ENCODE data around the gene ZSCAN4.

The ZSCAN4 gene, protein sequence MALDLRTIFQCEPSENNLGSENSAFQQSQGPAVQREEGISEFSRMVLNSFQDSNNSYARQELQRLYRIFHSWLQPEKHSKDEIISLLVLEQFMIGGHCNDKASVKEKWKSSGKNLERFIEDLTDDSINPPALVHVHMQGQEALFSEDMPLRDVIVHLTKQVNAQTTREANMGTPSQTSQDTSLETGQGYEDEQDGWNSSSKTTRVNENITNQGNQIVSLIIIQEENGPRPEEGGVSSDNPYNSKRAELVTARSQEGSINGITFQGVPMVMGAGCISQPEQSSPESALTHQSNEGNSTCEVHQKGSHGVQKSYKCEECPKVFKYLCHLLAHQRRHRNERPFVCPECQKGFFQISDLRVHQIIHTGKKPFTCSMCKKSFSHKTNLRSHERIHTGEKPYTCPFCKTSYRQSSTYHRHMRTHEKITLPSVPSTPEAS

DNA sequence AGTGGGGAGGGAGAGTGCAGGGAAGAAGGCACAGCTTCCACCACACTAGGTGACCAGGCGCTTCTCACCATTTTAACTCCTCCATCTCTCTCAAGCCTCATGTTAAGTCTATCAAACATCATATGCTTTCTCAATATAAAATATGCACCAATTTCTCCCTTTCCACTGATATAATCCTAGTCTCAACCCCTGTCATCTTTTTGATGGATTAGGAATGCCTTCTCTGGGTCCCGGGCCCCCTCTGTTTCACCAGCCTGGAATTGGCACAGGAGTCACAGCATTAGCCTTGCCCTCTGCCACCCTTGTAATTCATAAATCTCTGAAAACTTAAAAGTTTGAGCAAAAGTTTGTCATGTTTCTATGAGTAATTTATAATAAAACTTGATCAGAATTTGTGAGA, at the start of gene ZSCAN4:
Gene ZSCAN4, plus strand, starts transcription at position 301 of the 400 bp plus-strand sequence. CDS start 7,211 bp downstream, outside the sequence.
- DNase-seq, result no peak

DNA sequence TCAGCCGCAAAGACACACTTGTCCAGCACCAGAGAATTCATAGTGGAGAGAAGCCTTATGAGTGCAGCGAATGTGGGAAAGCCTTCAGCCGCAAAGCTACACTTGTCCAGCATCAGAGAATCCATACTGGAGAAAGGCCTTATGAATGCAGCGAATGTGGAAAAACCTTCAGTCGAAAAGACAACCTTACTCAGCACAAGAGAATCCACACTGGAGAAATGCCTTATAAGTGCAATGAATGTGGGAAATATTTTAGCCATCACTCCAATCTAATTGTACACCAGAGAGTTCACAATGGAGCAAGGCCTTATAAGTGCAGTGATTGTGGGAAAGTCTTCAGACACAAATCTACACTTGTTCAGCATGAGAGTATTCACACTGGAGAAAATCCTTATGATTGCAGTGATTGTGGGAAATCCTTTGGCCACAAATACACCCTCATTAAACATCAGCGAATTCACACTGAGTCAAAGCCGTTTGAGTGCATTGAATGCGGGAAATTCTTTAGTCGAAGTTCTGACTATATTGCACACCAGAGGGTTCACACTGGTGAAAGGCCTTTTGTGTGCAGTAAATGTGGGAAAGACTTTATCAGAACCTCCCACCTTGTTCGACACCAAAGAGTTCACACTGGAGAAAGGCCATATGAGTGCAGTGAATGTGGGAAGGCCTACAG, 47.9 kb upstream of the ZSCAN4 start:
- peak; percentile 29 for DNase-seq

DNA sequence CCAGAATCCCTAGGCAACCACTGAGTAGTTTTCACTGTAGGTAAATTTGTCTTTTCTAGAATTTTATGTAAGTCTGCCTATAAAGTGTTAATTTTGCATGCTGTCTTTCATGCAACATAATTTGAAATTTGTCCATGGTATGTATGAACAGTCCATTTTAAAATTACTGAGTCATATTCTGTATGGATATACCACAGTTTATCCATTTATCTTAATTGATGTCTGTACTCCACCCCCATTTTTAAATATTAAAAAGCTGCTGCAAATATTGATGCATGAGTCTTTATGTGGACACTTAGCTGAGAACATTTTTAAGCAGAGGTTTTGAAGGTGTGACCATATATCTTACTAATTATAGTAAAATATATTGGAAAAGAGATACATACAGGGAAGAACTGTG, 45.6 kb upstream of the ZSCAN4 start:
- DNase-seq, result no peak

DNA sequence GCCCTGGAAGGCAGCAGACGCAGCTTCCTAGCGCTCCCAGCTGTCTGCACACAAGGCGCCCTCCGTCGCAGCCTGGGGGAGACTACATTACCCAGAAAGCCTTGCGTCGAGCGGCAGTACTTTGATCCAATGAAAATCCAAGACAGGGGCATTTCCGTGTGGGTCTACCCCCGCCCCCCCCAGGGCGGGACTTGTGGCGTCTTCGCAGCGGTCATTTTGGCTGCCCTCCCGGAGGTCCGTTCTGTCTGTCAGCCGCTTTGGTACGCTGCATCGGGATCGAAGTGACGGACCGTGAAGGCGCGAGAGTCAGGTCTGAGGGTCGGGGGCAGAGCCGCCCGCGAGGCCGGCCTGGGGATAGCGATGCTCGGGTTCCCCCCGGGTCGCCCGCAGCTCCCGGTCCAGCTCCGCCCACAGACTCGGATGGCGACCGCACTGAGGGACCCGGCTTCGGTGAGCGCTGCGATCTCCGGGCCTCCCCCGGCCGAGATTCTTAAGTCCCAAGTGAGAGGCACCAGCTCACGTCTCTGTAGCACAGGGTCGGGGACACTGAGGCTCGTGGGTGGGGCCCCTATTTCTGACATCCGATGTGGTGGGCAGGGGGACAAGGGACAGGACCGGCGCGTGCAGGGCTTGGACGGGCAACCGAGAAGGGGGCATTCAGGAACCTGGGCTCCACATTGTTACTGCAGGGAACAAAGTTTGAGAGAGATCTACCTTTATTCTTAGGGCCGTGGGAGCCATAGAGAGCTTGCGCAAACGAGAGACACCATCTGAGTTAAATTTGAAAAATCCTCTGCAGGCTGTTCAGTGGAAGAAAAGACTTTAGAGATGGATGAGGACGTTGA, 35.5 kb upstream of the ZSCAN4 start, which contains the start of gene ZNF211:
Gene ZNF211, plus strand, starts transcription at position 182 of the 845 bp plus-strand sequence. Its CDS starts 179 bp downstream, at position 361.
- DNase-seq, result peak; percentile 96

DNA sequence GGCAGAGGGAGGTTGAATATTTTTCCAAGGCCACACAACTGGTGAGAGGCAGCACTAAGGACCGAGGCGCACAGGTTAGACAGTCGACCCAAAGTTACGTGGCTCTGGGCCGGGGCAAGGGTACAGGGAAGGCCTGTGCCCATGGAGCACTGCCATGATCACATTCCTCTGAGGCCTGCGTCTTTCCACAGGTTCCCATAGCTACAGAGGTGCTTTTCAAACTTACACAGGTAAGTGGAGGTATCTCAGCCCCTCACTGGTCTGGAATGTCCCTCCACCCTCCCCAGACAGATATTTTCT, 35.0 kb upstream of the ZSCAN4 start:
- no peak for DNase-seq

DNA sequence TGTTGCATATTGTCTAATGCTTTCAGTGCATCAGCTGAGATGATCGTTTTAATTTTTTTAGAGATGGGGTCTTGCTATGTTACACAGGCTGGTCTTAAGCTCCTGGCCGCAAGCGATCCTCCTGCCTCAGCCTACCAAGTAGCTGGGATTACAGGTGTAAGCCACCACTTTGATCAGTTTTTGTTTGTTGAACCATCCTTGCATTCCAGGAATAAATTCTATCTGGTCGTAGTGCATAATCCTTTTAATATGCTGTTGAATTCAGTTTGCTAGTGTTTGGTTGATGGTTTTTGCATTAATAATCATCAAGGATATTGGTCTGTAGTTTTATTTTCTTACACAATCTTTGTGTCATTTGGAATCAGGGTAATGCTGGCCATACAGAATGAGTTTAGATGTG, 31.4 kb upstream of the ZSCAN4 start:
- no peak for DNase-seq

DNA sequence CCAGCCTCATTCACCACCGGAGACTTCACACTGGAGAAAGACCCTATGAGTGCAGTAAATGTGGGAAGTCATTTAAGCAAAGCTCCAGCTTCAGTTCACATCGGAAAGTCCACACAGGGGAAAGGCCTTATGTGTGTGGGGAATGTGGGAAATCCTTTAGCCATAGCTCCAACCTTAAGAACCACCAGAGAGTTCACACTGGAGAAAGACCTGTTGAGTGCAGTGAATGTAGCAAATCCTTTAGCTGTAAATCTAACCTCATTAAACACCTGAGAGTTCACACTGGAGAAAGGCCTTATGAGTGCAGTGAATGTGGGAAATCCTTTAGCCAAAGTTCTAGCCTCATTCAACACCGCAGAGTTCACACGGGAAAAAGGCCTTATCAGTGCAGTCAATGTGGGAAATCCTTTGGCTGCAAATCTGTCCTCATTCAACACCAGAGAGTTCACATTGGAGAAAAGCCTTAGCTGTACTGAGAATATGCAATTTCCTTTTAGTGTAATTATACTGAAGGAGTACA, 27.0 kb upstream of the ZSCAN4 start:
- DNase-seq, result no peak

DNA sequence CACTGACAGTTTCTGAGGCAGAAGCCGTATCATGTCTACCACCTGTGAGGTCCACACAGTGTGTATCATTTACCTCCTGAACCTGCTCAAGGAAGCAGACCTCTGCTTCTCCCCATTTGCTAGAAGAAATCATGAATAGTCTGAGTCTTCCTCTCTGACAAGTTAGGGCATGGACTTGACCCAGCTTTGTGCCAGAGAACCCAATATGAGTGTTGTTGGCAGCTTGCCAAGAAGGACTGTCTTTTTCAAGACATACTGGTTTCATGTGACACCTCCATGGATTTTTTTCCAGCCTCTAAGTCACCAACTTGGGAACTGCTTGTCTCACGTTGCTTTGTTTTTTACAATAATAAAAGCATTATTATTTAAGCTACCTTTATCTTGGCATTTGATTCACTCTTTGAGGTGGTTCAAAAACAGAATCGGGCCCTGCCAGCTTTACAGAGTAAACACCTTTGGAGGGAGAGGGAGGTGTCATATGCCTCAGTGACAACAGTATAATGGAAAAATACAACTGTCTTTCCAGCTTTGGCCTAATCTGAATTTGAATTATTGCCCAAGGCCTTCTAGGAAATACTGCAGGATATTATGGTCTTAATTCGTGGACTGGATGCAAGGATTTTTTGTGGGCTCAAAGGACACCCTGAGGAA, 26.2 kb upstream of the ZSCAN4 start:
- DNase-seq, result peak; percentile 5

DNA sequence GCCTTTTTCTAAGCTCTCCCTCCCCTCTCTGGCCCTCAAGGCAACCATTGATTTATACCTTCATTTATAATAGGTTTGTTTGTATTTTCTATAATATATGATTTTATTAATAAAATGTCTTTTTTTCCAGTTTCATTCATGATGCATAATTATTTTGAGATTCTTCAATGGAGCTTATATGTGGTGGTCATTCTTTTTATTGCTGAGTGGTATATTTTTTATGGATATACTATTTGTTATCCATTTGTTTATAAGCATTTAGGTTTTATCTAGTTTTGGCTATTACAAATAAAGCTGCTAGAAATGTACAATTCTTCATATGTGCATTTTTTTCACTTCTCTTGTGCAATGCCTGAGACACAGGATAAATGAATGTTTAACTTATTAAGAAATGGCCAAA, 25.0 kb upstream of the ZSCAN4 start:
- no peak for DNase-seq

DNA sequence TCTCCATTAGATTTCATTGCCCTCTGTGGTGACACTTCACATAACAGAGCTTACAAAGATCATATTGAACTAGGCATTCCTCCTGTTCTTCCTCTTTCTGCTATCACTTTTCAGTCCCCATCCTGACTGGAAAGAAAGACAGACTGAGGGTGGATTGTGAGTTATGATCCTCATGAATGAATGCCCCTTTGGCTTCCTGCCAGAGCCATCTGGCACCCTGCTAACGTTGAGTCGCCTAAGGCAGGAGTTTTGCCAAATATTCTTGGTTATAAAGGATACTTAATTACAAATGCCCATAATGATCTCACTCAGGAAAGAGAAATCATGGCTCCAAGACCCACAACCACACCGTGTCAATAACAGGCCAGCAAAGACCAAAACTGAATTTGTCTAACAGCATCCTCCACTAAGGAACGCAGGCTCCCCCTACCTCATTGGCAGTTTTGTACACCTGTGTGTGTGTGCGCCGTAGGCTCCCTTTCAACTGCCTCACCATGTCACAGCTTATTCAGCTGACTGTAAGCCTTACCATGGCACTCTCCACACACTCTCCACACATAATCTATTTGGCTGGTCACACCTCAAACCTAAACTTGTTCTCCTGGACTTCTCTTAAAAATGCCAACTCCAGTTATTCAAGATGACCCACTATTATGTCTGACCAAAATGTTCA, 20.3 kb upstream of the ZSCAN4 start:
- DNase-seq, result no peak

DNA sequence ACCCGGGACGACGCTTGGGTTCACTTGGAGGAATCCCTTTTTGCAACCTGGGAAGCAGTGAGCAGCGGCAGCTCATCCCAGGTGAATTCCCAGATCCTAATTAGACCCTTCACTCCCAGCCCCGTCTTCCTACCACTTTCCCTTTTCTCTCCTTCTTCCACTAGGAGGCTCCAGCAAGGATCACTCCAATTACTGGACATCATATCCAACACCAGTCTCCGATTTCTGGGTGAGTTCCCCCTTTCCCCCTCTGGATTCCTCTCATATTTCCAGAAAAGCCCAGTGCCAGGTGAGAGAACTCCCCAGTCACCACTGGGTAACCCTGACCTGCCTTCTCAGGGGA, 17.1 kb upstream of the ZSCAN4 start:
- DNase-seq, result no peak

DNA sequence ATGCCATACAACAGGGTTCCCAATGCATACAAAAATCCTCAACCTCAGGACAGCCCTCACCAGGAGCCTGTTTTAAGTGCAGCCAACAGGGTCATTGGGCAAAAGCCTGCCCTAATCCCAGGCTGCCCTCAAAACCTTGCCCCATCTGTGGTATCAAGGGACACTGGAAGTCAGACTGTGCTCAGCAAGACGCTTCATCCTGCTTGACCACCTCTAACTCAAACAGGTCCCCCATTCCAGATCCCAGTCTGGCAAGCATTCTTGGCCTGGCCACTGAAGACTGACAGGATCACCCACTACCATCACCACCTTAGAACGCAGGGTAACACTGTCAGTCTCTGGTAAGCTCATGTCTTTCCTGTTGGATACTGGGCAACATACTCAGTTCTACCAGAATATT, 15.0 kb upstream of the ZSCAN4 start:
- no peak for DNase-seq

DNA sequence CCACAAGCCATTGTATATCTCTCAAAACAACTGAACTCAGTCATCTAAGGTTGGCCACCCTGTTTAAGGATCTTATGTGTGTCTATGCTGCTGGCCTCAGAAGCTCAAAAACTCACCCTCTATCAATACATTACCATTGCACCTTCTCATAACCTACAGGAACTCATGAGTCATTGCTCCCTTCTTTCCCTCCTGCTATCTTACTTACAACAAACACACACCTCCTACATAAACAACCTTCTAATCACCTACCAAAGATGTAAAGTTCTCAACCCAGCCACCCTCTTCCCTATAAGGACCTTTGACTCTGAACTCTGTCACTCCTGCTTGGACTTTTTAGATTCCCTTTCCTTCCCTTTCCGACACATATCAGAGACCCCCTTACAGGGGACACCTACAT, 13.3 kb upstream of the ZSCAN4 start:
- no peak for DNase-seq

DNA sequence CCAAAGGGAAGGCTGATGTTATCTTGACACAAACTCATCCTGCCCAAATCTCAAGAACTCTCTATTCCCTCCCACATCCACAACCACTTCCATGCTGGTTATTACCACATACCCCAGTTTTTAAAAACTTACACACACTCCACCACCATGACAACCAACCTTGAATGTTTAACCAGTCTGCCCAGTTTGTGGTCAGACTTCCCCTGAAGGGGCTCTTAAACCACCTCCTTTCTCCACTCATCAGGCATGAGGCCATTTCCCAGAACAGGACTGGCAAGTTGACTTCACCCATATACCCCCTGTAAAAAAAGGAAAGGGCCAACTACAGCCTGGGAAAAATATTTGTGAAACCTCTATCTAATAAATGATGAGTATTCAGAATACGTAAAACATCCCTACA, 12.4 kb upstream of the ZSCAN4 start:
- peak; percentile 15 for DNase-seq

DNA sequence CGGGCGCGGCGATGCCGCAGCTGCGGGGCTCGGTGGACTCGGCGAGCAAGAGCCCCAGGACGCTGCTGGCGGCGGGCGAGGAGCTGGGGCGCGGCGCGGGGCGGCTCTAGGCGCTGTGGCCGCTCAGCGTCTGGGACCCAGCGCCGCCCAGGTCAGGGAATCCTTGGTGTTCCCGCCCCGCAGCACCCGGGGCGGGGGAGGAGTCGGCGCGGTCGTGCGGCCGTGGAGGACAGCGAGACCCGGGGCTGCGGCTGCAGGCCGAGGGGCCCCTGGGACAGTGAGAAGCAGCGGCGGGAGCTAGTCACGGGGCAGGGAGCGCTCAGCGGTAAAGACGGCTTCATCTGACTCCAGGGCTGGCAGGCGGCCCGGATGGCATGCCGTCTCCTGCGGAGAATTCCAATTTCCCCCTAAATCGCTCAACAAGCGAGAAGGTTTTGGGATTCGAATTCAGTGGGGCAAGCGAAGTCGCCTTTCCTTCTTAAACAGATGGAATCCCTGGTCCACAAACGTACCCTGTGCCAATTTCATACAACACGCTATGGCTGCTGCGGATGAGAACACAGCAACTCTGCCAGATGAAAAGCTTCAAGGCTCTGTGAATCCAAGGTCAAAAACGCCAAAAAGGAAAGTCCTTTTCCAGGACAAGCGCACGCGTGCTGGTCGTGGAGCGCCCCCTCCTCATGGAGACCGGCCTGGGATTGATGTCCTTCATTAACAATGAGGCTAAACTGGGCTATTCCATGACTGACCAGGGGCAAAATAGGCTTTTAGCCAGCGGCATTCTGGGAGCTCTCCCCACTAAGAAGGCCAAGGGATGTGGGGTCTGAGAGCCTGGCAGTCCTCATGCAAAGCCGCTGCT, 4.2 kb upstream of the ZSCAN4 start:
- peak; percentile 82 for DNase-seq

DNA sequence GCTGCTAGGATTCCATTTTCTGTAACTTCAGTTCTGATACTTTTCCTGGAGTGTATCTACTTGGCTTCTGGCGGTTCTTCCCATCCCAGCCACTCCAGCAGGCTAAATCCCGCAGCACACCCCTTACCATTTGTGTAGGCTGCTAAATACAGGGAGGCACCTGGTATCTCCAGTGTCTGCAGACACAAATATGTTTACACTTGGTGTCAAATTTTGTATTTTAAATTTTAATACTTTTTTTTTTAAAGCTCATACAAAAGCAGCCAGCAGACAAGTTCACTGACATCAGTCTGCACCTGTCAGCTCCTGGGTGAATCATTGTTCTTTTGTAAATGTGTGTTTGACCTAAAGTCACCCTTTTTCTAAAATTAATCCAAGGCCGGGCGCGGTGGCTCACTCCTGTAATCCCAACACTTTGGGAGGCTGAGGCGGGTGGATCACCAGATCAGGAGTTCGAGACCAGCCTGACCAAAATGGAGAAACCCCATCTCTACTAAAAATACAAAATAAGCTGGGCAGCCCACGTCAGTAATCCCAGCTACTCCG, 3.4 kb upstream of the ZSCAN4 start:
- peak; percentile 61 for DNase-seq

DNA sequence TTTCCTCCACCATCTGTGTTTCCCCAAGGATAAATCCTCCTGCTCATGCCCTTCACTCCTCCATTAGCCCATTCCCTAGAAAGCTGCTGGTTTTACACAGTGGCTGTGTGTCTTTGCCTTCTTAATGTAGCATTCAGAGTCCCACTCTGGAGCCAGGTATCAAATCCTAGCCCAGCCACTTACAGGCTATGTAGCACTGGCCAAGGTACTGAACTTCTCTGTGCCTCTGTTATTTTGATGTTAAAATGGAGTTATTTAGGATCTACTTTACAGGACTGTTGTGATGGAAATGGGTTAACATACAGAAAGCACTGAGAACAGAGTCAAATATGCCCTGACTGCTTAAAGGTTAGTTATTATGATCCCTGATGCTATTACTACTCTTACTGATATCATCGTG, 1.5 kb upstream of the ZSCAN4 start:
- DNase-seq, result no peak

DNA sequence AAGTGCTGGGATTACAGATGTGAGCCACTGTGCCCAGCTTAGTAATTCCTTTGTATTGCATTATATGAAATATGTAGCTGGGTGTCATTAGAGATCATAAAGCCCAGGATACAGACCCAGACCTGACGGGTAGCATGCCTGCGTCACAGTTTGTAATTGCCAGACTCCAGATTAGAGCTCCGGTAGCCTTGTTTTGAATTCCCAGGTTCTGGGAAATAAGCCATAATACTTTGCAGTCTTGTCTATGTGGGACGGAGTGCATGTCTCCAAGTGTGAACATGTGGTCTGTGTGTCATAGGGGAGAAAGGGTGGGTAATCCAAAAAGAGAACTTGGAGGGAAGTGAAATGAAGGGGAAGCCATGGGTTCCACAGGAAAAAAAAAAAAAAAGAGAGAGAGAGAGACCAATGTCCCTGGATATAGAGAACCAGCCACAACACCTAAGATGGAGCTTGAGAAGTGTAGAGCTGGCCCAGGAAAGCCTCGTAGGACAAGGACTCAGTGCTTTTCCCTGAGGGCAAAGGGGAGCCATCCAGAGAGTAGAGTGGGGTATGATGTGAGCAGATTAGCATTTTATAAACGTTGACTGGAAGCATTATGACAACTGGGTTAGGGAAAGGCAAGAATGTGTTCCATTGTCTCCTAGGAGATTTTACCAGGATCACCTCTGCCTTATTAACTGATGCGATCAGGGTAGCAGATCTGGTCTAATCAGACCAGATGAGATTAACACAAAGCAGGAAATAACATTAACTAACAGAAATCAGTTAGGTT, 2.6 kb downstream of the ZSCAN4 start:
- no peak for DNase-seq

DNA sequence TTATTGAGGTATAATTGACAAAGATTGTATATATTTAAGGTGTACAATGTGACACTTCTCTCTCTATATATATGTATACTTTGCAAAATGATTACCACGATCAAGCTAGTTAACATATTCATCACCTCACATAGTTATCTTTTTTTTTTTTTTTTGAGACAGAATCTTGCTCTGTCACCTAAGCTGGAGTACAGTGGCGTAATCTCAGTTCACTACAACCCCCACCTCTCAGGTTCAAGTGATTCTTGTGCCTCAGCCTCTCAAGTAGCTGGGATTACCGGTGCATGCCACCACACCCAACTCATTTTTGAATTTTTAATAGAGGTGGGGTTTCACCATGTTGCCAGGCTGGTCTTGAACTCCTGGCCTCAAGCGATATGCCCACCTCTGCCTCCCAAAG, 3.7 kb downstream of the ZSCAN4 start:
- no peak for DNase-seq

DNA sequence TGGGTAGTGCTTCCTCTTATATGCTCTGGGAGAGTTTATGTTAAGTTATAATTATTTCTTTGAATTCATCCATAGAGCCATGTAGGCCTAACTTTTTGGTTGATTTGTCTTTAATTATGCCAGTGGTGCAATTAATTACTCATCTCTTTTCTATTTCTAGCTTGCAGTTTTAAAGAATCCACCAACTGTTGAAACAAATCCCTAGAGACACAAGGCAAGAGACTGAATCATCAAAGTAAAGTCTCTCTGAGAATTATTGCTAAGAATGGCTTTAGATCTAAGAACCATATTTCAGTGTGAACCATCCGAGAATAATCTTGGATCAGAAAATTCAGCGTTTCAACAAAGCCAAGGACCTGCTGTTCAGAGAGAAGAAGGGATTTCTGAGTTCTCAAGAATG, 7.1 kb downstream of the ZSCAN4 start:
- no peak for DNase-seq

Data from DMS53 (cell line).